K562 (cell line): ENCODE results near the gene GATA6. TPM values are rescaled to one million over a fixed set of nuclear protein-coding genes. Genes with fewer than 3 reads are reported as not detected.

Experiments
- ATAC-seq: fragments of 200-7000 bp; cut with Tn5 transposase; 3 replicates; pipeline ENCODE4 v1.9.1; 2020; ENCODE audit warnings: moderate library complexity
- BruUV-seq: library from RNA; stranded (reverse); fragments of 400-500 nt; replicated peaks from 2 replicates; lab custom pipeline; 2021; lab: Mats Ljungman, UMichigan
- CTCF ChIA-PET: fragments of 300-600 bp; formaldehyde crosslinking; extraction: SDS; loops from one replicate; lab custom pipeline; 2021; ENCODE audit warnings: low intra/inter-chr PET ratio; lab: Yijun Ruan, JAX
- POLR2A ChIA-PET: fragments of 300-600, 350-650 bp; sonication (Branson Sonifier 250); formaldehyde crosslinking; extraction: SDS; loops from one replicate; lab custom pipeline; 2021; ENCODE audit warnings: antibody characterized with exemption, inconsistent platforms; lab: Yijun Ruan, JAX
- DNase-seq, 4 experiments: peaks; one replicate each; pipeline versions ENCODE4 v3.0.0 to v3.0.0-alpha.2; 2011 to 2018; ENCODE audit warnings: low spot score in 3 of 4, mixed read lengths in 3 of 4; ENCODE audit errors: extremely low read depth in 1 of 4
- FAIRE-seq: peaks from 2 replicates; lab custom pipeline; 2011; peaks lifted over from hg19 to GRCh38; lab: Jason Lieb, UNC
- H2AFZ ChIP-seq: 2 replicates; pipeline ENCODE4 v1.6.0; 2011; ENCODE audit warnings: low read depth, low read length, control low read depth, inconsistent platforms
- H3K27ac ChIP-seq: fragments of 200-600 bp; 3 replicates; pipeline ENCODE4 v1.8.0; 2011; ENCODE audit warnings: low read depth, mild to moderate bottlenecking, control low read depth, inconsistent platforms, low read length, moderate library complexity, mixed read lengths; ENCODE audit errors: extremely low read depth
- H3K27me3 ChIP-seq, 2 experiments: fragments of 300-600 bp in 1 of 2; 2 replicates in 1 of 2; 3 replicates in 1 of 2; pipeline versions ENCODE4 v1.6.0 to v1.8.0; 2011; ENCODE audit warnings: inconsistent platforms in 2 of 2, low read length in 2 of 2, mild to moderate bottlenecking in 1 of 2, mixed read lengths in 1 of 2, moderate library complexity in 1 of 2; ENCODE audit not compliant: control insufficient read depth in 2 of 2, insufficient read depth in 2 of 2
- H3K36me3 ChIP-seq: fragments of 300-600 bp; 3 replicates; pipeline ENCODE4 v1.8.0; 2011; ENCODE audit warnings: mild to moderate bottlenecking, low read length, inconsistent platforms; ENCODE audit not compliant: control insufficient read depth, insufficient read depth
- H3K4me1 ChIP-seq, 2 experiments: fragments of 200-600 bp in 1 of 2; replicated peaks in 1 of 2; 2 replicates in 1 of 2; 3 replicates in 1 of 2; pipeline versions ENCODE4 v1.5.1 to v1.8.0; 2011; ENCODE audit warnings: inconsistent platforms in 2 of 2, low read length in 2 of 2, mild to moderate bottlenecking in 1 of 2, mixed read lengths in 1 of 2, moderate library complexity in 1 of 2; ENCODE audit not compliant: control insufficient read depth in 2 of 2, insufficient read depth in 2 of 2
- H3K4me2 ChIP-seq: 2 replicates; pipeline ENCODE4 v1.6.1; 2011; ENCODE audit warnings: low read length, control low read depth, inconsistent platforms, mixed read lengths; ENCODE audit not compliant: insufficient read depth
- H3K4me3 ChIP-seq: fragments of 200-600 bp; sonication (generic), shearing (Covaris generic); 2 replicates; pipeline ENCODE4 v1.5.1; 2016; ENCODE audit warnings: control low read depth, inconsistent platforms
- H3K79me2 ChIP-seq: fragments of 200-600 bp; 3 replicates; pipeline ENCODE4 v1.8.0; 2011; ENCODE audit warnings: low read length, inconsistent platforms; ENCODE audit not compliant: control insufficient read depth, insufficient read depth
- H3K9ac ChIP-seq, 2 experiments: 2 replicates each; pipeline versions ENCODE4 v1.6.0 to v1.6.1; 2011; ENCODE audit warnings: low read depth in 2 of 2, low read length in 2 of 2, control low read depth in 1 of 2, inconsistent platforms in 1 of 2, mild to moderate bottlenecking in 1 of 2, mixed read lengths in 1 of 2; ENCODE audit not compliant: insufficient read depth in 1 of 2
- H3K9me1 ChIP-seq: one replicate; pipeline ENCODE4 v1.6.0; 2011; ENCODE audit warnings: inconsistent platforms, mild to moderate bottlenecking, low read length, moderate library complexity; ENCODE audit not compliant: control insufficient read depth, insufficient read depth
- H3K9me3 ChIP-seq: replicated peaks from 2 replicates; pipeline ENCODE4 v1.5.1; 2011; ENCODE audit warnings: low read depth, low read length, inconsistent platforms; ENCODE audit not compliant: control insufficient read depth, insufficient read depth
- H4K20me1 ChIP-seq: replicated peaks from 2 replicates; pipeline ENCODE4 v1.6.1; 2011; ENCODE audit warnings: low read length, inconsistent platforms, mixed read lengths; ENCODE audit not compliant: control insufficient read depth, insufficient read depth
- PML ChIP-seq: IDR thresholded peaks from 2 replicates; pipeline ENCODE4 v1.6.1; 2012; ENCODE audit warnings: low read length, inconsistent platforms
- SAP30 ChIP-seq: fragments of 200-600 bp; sonication (generic); IDR thresholded peaks from 2 replicates; pipeline ENCODE4 v1.6.1; 2012; ENCODE audit warnings: borderline replicate concordance, low read depth, mild to moderate bottlenecking, moderate library complexity, low read length, control low read depth, inconsistent platforms; ENCODE audit not compliant: insufficient read depth, poor library complexity, severe bottlenecking
- ZNF311 ChIP-seq: fragments of 250-450 bp; sonication (Bioruptor Pico); IDR thresholded peaks from 2 replicates; pipeline ENCODE4 v1.4.0; 2020; ENCODE audit warnings: mild to moderate bottlenecking, moderate library complexity
- ZNF668 ChIP-seq: fragments of 250-450 bp; sonication (Bioruptor Pico); IDR thresholded peaks from 2 replicates; pipeline ENCODE4 v1.8.0; 2022; ENCODE audit warnings: mild to moderate bottlenecking, inconsistent platforms
- ZNF75A ChIP-seq: fragments of 450-650 bp; formaldehyde crosslinking; IDR thresholded peaks from 2 replicates; pipeline ENCODE4 v1.4.0; 2020; ENCODE audit warnings: mild to moderate bottlenecking
- WGBS: fragments of 100-300 bp; shearing (Covaris generic); methylation state at CpG from one replicate; pipeline ENCODE4 v1.1.6; 2016; ENCODE audit warnings: low coverage, mixed read lengths; ENCODE audit not compliant: insufficient coverage; ENCODE audit errors: missing lambda C conversion rate; 5-methylcytosine and 5-hydroxymethylcytosine counted together
- in situ Hi-C: fragments of 300-500 bp; cut with MboI; formaldehyde crosslinking; loops from 4 replicates; pipeline ENCODE4 v1.15.0; 2018; ENCODE audit warnings: inconsistent platforms, mixed read lengths
- intact Hi-C: fragments of 100-400 bp; cut with micrococcal nuclease; formaldehyde crosslinking; loops from 2 replicates; pipeline ENCODE4 v1.14.2; 2022
- polyA plus RNA-seq, 8 experiments: library from polyadenylated mRNA; depleted of rRNA in 4 of 8; stranded (reverse) in 5 of 8; unstranded in 3 of 8; fragments of >200 nt; fragmentation: Nextera tagmentation in 2 of 8; fragmentation: Illumina TruSeq in 1 of 8; extraction: Ambion mirVana in 2 of 8; extraction: Trizol in 1 of 8; gene quantifications; 2 replicates each; pipeline versions ENCODE4 v1.2.1 to v1.2.3, GENCODE V29; 2011 to 2014; ENCODE audit warnings: inconsistent platforms in 1 of 8, missing spikeins in 1 of 8
- total RNA-seq, 7 experiments: library from RNA; depleted of rRNA in 6 of 7; stranded (reverse); fragments of >200 nt in 6 of 7; fragmentation: Illumina TruSeq in 2 of 7; extraction: Trizol in 2 of 7; gene quantifications; 2 replicates each; pipeline versions ENCODE4 v1.2.1 to v1.2.3, GENCODE V29; 2011 to 2021; ENCODE audit warnings: low replicate concordance in 1 of 7
- TF ChIP-seq, protein P1 (sequence below): conservative IDR thresholded peaks from 2 replicates; pipeline ENCODE4 v1.6.1; 2011; ENCODE audit warnings: low read depth, mild to moderate bottlenecking, low read length; ENCODE audit not compliant: control insufficient read depth
- TF ChIP-seq, protein P2 (sequence below): fragments of 250-450 bp; sonication (Bioruptor Pico); IDR thresholded peaks from 2 replicates; pipeline ENCODE4 v1.5.0; 2020; ENCODE audit warnings: mild to moderate bottlenecking

Gene GATA6
- total and polyA plus RNA-seq, 9 of the 15 experiments (the other 6 are each of a cell fraction or from before 2014, with no cell fraction given), result 0.01 to 0.24 (median 0.16) TPM; not detected in 5

DNA sequence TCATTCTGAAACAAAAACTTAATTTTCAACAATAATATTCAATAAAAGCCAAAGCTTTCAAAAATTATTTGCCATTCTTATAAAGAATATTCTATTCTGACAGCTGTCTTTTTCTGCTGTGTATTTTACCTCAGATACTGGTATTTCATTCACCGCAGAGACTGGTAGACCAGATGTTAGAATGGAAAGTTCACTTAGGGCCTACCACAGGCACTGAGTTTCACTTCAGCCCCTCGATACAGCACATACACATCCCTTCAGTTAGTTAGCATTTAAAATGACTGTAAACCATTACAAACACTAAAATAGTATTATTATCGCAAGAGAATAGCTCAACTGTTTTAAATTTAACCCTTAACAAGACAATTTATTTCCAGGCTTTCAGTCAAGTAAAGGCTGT, 24.2 kb upstream of the GATA6 start (continued):
- TF ChIP-seq, protein P1, sequence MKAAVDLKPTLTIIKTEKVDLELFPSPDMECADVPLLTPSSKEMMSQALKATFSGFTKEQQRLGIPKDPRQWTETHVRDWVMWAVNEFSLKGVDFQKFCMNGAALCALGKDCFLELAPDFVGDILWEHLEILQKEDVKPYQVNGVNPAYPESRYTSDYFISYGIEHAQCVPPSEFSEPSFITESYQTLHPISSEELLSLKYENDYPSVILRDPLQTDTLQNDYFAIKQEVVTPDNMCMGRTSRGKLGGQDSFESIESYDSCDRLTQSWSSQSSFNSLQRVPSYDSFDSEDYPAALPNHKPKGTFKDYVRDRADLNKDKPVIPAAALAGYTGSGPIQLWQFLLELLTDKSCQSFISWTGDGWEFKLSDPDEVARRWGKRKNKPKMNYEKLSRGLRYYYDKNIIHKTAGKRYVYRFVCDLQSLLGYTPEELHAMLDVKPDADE, result no peak
- TF ChIP-seq, protein P2, sequence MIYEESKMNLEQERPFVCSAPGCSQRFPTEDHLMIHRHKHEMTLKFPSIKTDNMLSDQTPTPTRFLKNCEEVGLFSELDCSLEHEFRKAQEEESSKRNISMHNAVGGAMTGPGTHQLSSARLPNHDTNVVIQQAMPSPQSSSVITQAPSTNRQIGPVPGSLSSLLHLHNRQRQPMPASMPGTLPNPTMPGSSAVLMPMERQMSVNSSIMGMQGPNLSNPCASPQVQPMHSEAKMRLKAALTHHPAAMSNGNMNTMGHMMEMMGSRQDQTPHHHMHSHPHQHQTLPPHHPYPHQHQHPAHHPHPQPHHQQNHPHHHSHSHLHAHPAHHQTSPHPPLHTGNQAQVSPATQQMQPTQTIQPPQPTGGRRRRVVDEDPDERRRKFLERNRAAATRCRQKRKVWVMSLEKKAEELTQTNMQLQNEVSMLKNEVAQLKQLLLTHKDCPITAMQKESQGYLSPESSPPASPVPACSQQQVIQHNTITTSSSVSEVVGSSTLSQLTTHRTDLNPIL (CRISPR knock-in tag), result no peak
- TF ChIP-seq, all 486 proteins: peak for 0

DNA sequence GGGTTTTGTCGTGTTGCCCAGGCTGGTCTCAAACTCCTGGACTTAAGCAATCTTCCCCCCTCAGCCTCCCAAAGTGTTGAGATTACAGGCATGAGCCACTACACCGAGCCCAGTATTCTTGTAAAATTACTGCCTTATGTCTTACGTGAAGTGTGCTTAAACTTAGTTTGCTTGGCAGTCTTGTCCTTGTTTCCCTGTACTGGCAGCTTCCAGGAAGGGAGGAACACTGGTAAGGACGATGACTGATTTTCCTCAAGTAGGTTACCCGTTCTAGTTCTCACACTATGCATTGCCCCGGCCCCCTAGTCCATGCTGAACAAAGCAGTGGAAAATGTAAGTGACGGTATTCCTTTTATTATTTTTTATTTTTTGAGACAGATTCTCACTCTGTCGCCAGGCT, 19.7 kb upstream of the GATA6 start:
- TF ChIP-seq SAP30, result no peak
- TF ChIP-seq ZNF75A (CRISPR knock-in tag), result no peak
- TF ChIP-seq PML, result no peak
- no peak for TF ChIP-seq ZNF668 (CRISPR knock-in tag)
- no peak for TF ChIP-seq ZNF311
- TF ChIP-seq, all 486 proteins: peak for 0
- ChIA-PET POLR2A (no interaction called here), CTCF (no interaction called here)
- no peak overlapping the region for H3K9ac ChIP-seq
- no peaks in the 10 kb centered on the region for H3K9me1 ChIP-seq
- ATAC-seq (no peak), DNase-seq (no peak), FAIRE-seq (no peak)
- peaks cover 19 to 26% of the 10 kb centered on the region in 2 experiments; a peak in 4 of 5 replicates for H3K27me3 ChIP-seq
- no peak overlapping the region for H2AFZ ChIP-seq
- no peaks in the 10 kb centered on the region for H4K20me1 ChIP-seq
- H3K27ac ChIP-seq, result no peak overlapping the region
- BruUV-seq, result no TSS peak
- in situ Hi-C loops (no loop called here), intact Hi-C loops (no loop called here)
- no peaks in the 10 kb centered on the region for H3K36me3 ChIP-seq
- no peak overlapping the region for H3K4me3 ChIP-seq
- no peaks in the 10 kb centered on the region for H3K79me2 ChIP-seq
- no peak overlapping the region for H3K4me2 ChIP-seq
- H3K9me3 ChIP-seq, result no peaks in the 10 kb centered on the region
- under 1% methylated on average over 7 of the region's 8 CpGs for WGBS
- H3K4me1 ChIP-seq, result no peaks in the 10 kb centered on the region
